Amygdala (tissue), 56 donors: ENCODE measurements around the gene MFAP4.

Experiments
- DNase-seq, 56 donors: peaks; one replicate each; lab custom pipeline; 2025; lab: John Stamatoyannopoulos, UW

The MFAP4 gene

DNA sequence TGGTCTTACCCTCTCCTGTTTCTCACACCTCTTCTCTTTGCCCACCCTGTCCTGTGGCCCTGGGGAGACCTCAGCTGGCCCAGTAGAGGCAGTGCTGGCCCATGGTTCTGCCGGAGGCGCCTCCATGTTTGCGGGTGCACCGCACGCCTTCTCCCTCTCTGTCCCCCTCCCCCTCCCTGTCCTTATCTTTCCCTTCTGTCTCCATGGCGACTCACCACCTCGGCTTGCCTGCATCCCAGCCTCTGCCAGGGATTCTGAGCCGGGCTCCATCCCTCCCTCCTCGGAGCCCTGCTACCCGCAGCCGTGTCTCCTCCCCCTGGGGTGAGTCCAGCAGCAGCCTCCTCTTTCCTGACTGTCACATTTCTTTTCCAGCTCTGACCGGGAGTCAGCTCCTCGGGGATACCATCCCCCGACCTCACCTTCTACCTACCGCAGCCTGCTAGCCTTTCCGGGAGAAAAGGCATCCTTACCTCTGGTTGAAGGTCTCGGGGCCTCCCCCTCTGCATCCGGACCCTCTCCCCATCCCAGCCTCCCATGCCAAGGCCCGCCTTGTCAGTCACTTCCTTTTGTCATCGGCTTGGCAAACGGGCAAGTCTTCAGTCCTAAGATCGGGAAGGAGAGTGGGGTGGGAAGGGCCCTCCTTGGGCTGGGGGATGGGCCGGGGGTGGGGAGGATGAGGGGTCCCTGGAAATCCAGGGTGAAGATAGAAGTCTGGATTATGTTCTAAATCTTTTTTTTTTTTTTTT lies 24.1 kb upstream of the MFAP4 start, which contains the start of gene RNF112:
TSS of gene RNF112 (plus strand) at position 358 of the 746 bp plus-strand sequence. CDS start at position 535, 177 bp downstream.
- peak in 42 of 56 donors; percentile 18 to 77 (median 53) for DNase-seq

DNA sequence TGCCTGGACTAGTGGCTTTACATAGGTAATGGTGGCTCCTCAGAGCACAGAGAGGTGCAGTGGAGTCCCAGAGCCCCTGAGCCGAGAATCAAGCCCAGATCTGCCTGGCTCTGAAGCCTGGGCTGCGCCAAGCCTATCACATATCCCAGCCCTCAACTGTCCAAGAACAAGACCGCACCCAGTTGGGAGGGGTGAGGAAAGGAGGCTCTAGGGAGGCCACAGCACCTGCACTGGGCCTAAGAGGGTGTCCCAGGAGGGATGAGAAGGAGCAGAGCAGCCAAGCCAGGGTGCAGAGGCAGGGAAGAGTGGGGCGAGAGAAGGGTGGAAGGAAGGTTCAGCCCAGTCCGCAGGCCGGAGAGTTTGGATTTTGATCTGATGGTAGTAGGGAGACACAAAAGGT lies 23.1 kb upstream of the MFAP4 start:
- DNase-seq, result no peak

DNA sequence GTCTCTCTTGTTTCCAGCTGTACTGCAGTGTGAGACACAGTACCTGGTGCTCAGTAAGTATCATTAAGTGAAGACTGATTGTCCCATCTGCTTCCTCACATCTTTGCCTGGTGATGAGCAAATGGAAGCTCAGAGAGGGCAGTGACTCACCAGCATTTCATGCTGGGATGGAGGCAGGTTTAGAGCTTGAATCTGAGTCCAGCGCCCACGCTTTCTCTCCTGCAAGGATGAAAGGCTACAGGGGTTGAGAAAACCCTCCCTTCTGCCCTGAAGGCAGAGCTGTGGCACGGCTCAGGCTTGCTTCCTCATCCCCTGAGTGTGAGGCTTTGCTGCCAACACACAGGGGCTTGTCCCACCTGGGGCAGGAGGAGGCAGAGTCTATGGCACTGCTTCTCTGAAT lies 22.5 kb upstream of the MFAP4 start:
- peak in 2 of 56 donors; percentile 19 for DNase-seq

DNA sequence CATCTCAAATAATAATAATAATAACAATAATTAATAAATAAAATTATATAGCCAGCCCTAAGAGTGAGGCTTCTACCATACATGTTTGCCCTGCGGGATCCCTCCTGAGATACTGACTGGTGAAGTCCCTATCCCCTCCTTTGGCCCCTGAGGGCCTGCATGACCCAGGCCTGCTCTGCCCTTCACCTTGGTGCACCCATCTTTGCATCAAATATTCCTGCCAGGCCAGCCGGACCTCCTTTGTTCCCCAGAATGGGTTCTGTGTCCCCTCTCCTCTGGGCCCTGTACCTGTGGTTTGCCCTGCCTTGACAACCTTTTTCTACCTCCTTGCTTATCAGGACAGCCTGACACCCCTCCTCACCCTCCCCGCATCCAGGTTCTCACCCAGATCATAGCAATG lies 22.1 kb upstream of the MFAP4 start:
- no peak for DNase-seq

DNA sequence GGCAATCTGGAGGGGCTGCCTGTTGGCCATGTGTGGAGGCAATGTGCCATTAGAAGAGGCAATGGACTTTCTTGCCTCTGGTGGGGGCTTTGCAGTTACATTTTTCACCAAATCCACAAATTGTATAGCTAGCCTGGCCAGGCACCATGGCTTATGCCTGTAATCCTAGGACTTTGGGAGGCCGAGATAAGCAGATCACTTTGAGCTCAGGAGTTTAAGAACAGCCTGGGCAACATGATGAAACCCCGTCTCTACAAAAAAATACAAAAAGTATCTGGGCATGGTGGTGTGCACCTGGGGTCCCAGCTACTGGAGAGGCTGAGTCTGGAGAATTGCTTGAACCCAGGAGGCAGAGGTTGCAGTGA lies 21.3 kb upstream of the MFAP4 start:
- DNase-seq, result no peak

DNA sequence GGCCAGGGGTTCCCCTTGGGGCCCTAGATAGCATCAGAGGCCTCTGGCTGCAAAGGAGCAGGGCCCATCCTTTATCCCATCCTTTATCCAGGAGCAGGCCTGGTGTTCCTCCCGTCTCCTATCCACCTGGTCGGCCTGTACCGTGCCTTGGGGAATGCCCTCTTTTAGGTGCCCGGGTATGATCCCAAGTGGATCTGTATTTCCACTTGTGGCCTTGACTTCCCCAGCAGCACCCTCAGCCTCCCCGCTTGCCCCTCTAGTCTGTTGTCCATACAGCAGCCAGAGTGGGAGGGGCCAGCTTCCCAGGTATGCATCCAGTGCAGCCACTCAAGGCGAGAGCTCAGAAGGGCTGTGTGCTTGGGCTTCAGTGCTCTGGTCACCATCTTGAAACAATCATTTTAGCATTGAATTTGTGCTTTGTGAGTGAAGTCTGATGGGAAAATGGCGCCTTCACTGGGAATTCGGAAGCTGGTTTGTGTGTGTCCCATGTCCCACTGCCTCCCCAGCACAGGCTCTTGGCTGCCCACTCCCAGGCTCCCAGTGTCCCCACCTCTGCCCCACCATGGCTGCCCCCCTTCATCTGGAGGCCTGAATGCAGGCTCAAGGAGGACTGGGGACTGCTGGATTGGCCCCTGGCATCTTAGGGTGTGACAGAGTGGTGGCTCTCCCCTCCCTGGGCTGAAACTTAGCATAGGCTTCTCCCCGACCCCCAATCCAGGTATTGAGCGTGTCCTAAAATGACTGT lies 20.8 kb upstream of the MFAP4 start:
- no peak for DNase-seq

DNA sequence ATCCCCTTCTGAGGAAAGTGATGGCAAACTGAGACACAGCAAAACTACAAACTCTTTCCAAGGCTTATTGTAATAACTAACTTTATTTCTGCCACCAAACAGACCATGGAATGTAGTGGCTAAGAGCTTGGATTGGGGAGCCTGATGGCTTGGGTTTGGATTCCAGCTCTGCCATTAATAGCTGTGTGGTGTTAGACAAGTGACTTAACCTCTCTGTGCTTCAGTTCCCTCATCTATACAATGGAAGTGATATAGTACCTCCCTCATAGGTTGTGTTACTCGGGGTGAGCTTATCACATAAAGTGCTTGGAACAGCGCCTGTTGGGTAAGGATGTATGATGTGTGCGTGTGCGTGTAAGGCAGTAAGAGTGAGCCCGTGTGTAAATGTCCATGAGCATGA lies 18.1 kb upstream of the MFAP4 start:
- no peak for DNase-seq

DNA sequence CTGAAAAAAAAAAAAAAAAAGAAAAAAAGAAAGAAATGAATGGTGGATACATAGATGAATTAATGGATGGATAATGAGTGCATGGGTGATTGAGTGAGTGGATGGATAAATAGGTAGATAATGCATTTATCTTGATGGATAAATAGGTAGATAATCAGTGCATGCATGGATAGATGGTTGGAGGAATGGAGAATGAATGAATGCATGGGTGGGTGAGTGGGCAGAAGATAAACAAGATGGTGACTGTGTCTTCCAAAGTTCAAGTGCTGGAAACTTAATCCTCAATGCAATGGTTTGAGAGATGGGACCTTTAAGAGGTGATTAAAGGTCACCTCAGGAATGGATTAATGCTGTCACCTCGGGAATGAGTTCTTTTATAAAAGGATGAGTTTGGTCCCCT lies 17.3 kb upstream of the MFAP4 start:
- no peak for DNase-seq

DNA sequence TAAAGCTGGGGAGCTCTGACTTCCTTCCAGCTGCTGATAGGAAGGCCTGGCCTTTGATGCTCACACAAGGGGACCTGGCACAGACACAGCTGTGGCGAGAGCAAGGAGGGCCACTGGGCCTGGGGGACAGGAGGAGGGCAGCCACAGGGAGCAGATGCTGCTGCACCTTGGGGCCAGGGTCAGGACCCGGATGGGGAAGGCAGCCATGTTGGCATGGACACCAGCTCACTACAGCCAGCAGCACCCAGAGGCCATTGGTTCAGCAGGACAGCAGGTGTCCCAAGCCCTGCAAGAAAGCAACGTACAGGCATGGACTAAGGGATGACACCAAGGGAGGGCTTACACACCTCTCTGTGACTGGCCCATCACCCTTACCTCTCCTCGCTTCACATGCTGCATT lies 16.0 kb upstream of the MFAP4 start:
- no peak for DNase-seq

DNA sequence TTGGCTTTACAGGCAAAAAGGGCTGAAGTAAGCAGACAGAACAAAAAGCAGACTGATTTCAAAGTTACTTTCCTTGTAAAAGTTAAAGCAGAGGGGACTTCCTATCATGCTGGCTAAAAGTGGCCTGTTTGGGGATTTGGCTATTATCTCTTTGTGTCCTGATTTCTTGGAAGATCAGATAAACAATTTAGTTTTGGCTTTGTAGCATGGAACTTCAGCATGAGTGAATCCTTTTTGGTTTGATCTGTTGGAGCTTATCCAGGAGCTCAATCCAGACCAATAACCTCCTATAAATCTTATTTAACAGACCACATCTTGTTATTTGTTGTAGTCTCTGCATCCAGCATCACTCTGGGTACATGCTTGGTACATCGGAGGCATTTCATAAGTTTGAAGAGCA lies 15.2 kb upstream of the MFAP4 start:
- no peak for DNase-seq

DNA sequence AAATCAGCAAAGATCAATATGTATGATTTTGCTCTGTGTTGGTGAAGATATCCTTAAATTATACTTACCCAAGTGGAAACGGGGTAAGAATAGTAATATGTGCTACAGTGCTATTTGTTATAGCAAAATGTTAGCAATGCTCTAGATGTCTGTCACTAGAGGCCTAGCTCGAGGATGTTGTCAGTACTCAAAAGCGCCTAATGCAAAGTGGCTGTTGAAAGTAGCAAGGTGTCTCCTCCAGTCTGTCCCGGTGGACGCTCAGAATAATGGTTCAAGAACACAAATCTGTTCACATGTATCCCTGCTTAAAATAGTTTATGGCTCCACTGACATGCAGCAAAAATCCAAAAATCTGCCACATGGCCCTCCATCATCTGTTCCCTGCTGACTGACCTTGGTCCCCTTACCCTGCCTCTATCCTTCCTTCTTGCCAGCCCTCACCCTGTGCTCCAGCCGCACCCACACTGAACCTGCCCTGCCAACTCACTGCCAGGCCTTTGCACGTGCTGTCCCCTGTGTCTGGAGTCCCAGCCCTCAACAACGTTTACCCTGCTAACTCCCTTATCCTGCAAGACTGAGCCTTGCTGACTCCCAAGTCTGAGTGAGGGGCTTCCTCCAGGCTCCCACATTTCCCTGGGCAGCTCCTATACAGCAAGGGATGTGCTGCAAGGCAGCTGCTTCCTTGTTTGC lies 14.5 kb upstream of the MFAP4 start:
- no peak for DNase-seq

DNA sequence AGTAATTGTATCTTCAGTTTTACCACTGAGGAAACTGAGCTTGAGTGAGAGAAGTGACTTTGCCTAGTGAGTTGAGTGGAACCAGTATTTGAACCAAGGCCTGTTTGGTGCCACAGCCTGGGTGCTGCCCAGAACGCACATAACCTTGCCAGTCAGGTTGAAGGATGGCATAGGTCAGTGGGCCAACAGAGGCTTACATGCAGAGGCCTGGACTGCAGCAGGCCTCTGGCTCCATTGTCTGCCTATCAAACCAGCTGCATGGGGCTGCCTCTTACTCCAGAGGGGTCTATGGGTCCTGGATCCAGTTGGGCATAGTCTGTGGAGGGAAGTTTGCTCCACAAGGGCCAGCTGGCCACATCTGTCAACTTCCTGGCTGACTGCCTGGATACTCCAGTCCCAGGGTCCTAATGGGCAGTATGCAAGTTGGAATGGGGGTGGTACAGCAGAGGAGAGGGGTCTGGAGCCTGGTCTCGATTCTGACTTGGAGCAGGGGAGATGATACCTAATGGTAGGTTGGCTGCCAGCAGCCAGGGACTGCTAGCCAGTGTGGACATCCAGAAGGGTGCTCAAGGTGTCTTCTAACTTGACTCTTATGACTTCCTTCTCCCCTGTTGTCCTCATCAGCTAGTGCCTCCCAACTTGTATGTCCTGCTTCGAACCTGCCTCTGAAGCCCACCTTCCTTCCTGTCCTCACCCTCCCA lies 12.9 kb upstream of the MFAP4 start:
- DNase-seq, result no peak

DNA sequence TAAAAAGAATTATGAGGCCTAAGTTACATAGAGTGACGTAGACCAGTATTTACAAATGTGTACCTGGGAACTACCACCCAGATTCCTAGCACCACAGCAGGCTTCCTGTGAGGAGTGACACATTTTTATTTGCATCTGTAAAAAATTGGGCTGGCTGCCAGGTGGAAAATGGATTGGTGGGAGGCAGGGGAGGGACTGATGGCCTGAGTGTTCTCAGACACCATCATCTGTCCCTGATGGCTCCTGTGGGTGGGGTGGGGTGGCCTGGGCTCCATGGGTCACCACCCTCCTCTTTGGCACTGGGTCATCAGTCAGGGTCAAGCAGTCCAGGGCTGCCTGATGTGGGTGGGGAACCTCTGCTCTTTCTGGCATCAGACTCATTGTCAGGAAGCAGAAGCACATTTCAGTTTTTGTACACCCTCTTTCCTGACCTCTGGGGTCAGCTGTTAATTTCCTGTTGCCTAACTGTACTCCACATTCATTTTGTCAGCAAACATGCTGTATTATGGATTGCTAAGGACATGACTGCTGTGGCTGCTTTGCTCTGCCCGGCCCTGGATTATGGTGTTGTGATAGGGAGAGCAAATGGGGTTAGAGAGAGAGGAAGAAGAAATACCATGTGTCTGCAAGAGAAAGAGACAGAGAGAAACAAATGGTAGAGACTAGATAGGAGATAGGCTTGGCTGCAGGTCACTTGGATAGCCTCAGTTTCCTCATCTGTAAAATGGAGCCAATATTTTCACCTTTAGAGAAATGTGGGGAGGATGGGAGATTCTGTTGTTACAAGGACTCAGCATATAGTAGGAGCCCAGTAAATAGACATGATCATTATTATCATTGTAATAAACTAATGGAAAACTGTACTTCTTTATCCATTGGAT lies 11.6 kb upstream of the MFAP4 start:
- DNase-seq, result no peak

DNA sequence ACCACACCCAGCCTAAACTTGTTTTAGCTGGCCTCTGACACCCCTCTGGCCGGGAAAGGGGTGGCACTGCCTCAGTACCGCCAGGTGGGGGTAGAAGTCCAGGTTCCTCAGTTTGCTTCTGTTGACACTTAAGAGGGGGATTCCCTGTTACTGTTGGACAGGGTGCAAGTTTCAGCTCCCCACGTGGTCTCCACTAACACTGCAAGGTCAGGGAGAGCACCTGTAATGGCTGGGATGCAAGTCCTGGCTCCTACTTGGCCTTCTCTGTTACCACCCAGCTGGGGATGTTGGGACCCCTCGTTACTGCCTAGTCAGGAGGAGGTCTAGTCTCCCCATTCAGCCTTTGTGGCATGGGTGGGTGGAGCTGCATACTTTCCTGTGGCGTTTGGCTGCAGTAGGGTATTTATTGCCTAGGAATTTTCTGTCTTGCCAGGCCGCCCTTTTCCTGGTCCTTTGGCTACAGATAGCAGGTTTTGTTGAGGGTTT lies 10.6 kb upstream of the MFAP4 start:
- DNase-seq, result no peak

DNA sequence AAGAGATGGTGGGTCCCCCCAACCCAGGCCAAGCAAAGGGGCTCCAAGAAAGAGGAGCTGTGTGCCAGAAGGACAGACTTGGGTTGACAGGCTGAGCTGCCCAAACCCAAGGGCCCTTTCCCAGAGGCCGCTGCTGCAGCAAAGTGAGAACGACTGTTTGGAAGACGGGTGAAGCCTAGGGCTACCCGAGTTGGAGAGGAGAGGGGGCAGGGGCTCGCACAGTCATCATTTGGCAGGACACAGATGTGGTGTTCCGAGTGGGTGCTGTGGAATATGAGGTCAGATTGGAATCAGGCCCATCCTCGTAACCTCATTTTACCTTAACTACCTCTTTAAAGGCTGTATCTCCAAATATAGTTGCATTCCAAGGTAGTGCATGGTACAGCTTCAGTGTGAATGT lies 5.3 kb upstream of the MFAP4 start:
- DNase-seq, result no peak

DNA sequence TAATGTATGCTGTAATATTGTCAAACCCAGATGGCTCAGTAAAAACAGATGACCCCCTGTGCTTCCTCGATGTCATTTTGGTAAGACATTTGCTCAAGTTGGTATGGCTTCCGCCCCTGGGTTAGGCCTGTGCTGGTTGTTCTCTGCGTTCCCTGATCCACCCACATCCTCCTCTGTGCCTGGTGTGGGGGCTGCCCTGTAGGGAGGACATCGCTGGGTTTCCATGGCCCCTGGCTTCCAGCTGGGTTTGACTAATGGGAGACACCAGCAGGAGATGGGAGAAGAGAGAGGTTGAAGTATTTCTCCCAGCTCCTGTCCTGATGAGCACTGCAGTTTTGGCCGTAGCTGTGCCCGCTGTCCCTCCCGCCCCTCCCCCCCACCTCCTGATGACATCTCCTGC lies 4.4 kb upstream of the MFAP4 start:
- no peak for DNase-seq

DNA sequence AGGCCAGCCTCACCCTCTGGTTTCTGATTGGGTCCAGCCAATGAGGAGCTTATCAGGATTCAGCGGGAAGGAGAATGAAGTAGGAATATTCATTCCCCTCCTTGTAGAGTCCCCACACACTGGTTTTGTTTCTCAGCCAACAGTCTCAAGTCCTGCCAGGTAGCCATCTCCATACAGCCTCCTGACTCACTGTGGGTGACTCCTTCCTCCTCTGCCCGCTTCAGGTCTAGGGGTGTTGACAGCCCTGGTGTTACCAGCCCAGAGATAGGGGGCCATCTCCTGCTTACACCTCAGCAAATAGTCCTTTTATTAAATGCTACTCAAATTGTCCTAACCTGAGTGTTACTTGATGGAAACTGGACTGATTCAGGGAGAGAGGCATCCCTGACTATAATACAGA lies 4.0 kb upstream of the MFAP4 start:
- DNase-seq, result no peak

DNA sequence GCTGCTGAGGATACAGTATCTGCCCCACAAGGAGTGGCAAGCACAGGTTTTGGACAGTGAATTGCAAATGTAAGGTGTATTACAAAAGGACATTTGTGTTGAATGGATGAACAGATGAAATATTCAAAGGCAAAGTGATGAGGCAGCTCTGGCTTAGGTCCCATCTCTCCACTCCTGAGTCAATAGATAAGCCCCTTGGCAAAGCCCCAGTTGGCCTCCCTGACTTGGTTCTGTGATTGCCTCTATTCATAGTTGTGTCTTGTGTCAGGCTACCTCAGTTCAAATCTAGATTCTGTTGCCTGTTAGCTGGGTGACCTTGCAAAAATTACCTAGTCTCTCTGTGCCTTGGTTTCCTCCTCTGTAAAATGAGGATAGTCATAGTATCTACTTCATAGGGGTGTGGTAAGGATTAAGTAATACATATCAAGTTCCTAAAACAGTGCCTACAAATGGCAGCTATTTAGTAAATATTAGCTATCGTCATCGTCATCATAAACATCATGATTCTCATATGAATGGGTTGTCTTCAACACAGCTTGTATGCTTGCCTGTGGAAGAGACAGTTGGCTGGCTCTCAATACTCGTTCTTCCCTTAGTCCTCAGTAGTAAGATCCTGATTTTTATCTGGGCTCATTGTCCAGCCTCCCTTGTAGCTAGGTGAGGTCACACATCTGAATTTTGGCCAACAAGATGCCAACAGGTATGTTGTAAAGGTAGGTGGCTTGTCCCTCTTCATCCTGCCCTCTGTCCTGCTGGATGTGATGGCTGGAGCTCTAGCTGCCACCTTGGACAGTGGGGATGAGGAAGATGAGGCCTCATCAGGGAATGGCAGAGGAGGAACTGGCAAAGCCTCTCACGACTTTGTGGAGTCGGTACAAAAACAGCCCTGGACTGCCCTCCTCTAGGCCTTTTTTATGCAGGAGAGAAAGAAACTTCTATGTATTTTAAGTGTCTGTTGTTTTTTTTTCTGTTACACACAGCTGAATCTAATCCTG lies 2.1 kb upstream of the MFAP4 start:
- DNase-seq, result no peak
